Cardiac muscle cell (in vitro differentiated cells and primary cell): ENCODE measurements around the gene MACROD2. TPM values are rescaled to one million over a fixed set of nuclear protein-coding genes. Genes with fewer than 3 reads are reported as not detected.
"Not testable (repeated sequence)": the region's sequence is repeated elsewhere in the genome, so short reads cannot be mapped to it uniquely, and the experiment has no call there.

Experiments
- DNase-seq, 2 donors: peaks; one replicate each; pipeline versions ENCODE4 v3.0.0 to v3.0.0-alpha.2; 2010 to 2017; ENCODE audit warnings: low read depth in 1 of 2, low spot score in 1 of 2
- H3K27ac ChIP-seq: fragments of 200-600 bp; sonication (generic); 2 replicates; pipeline ENCODE4 v1.5.1; 2016
- H3K27me3 ChIP-seq: fragments of 200-600 bp; sonication (generic); 2 replicates; pipeline ENCODE4 v1.6.0; 2016; ENCODE audit warnings: control low read depth
- H3K36me3 ChIP-seq: fragments of 200-600 bp; sonication (generic); 2 replicates; pipeline ENCODE4 v1.5.1; 2016; ENCODE audit warnings: control low read depth
- H3K4me1 ChIP-seq: fragments of 200-600 bp; sonication (generic); 2 replicates; pipeline ENCODE4 v1.8.1; 2017; ENCODE audit warnings: low read depth, mild to moderate bottlenecking, mixed run types
- H3K4me3 ChIP-seq: fragments of 200-600 bp; sonication (generic); 2 replicates; pipeline ENCODE4 v1.5.1; 2016; ENCODE audit warnings: mild to moderate bottlenecking
- H3K9me3 ChIP-seq: fragments of 200-600 bp; sonication (generic); 2 replicates; pipeline ENCODE4 v1.5.1; 2017; ENCODE audit warnings: low read depth, mild to moderate bottlenecking, control low read depth
- polyA plus RNA-seq: library from polyadenylated mRNA; unstranded; fragments of >200 nt; fragmentation: Nextera tagmentation; extraction: Ambion mirVana; gene quantifications from 2 replicates; pipeline ENCODE4 v1.2.1, GENCODE V29; 2016
- total RNA-seq: library from RNA; depleted of rRNA; stranded (reverse); fragments of >200 nt; gene quantifications from 2 replicates; pipeline ENCODE4 v1.2.3, GENCODE V29; 2016
- TF ChIP-seq, protein P1 (sequence below): IDR thresholded peaks from 2 replicates; pipeline ENCODE4 v1.5.1; 2012; ENCODE audit warnings: low read depth, mild to moderate bottlenecking, low read length

MACROD2 gene
- total and polyA plus RNA-seq, 2 experiments from 2014 or later = 9.3 to 14.4 TPM

- H3K9me3 ChIP-seq = no peaks in the 10 kb centered on the region
- H3K36me3 ChIP-seq = no peaks in the 10 kb centered on the region
- no peak for DNase-seq
- peaks cover 6% of the 10 kb centered on the region for H3K4me1 ChIP-seq
- no peak overlapping the region for H3K4me3 ChIP-seq
- no peak overlapping the region for H3K27ac ChIP-seq
- H3K27me3 ChIP-seq = no peaks in the 10 kb centered on the region
- TF ChIP-seq, protein P1, sequence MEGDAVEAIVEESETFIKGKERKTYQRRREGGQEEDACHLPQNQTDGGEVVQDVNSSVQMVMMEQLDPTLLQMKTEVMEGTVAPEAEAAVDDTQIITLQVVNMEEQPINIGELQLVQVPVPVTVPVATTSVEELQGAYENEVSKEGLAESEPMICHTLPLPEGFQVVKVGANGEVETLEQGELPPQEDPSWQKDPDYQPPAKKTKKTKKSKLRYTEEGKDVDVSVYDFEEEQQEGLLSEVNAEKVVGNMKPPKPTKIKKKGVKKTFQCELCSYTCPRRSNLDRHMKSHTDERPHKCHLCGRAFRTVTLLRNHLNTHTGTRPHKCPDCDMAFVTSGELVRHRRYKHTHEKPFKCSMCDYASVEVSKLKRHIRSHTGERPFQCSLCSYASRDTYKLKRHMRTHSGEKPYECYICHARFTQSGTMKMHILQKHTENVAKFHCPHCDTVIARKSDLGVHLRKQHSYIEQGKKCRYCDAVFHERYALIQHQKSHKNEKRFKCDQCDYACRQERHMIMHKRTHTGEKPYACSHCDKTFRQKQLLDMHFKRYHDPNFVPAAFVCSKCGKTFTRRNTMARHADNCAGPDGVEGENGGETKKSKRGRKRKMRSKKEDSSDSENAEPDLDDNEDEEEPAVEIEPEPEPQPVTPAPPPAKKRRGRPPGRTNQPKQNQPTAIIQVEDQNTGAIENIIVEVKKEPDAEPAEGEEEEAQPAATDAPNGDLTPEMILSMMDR = no peak
Observed at GRCh38 chr20:15364781-15365180, 1369.5 kb downstream of the MACROD2 start.

- Histone ChIP-seq H3K4me1 (peaks cover 6% of the 10 kb centered on the region), H3K9me3 (no peaks in the 10 kb centered on the region), H3K27me3 (no peaks in the 10 kb centered on the region), H3K36me3 (no peaks in the 10 kb centered on the region), H3K27ac (no peak overlapping the region), H3K4me3 (no peak overlapping the region)
- no peak for DNase-seq
- TF ChIP-seq, protein P1 = no peak
Observed at GRCh38 chr20:15370370-15370769, 1375.1 kb downstream of the MACROD2 start.

- Histone ChIP-seq H3K27me3 (no peaks in the 10 kb centered on the region), H3K36me3 (no peaks in the 10 kb centered on the region), H3K4me1 (peaks cover under 1% of the 10 kb centered on the region), H3K27ac (no peak overlapping the region), H3K4me3 (no peak overlapping the region), H3K9me3 (no peaks in the 10 kb centered on the region)
- TF ChIP-seq, protein P1 = no peak
- no peak for DNase-seq
Observed at GRCh38 chr20:15374682-15375081, 1379.4 kb downstream of the MACROD2 start.

DNA sequence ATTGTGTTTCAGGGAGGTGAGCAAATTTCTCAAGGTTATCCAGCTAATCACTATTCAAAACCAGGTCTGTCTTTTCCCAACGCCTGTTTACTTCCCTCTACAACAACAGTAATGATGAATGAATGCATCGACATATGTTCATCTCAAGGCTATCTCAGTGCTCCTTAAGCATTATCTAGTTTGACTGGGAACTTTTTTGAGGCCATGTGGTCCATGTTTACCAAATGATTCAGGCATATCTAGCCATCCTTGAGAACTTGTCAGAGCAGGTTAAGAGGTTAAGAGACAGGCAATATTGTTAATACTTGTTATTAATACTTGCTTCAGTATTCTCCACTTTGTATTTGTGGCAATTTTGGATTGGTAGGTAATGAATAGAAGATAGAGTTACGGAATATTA lies 1380.5 kb downstream of the MACROD2 start:
- Histone ChIP-seq H3K36me3 (no peaks in the 10 kb centered on the region), H3K4me1 (no peaks in the 10 kb centered on the region), H3K4me3 (no peak overlapping the region), H3K27ac (no peak overlapping the region), H3K9me3 (no peaks in the 10 kb centered on the region), H3K27me3 (no peaks in the 10 kb centered on the region)
- TF ChIP-seq, protein P1 = no peak
- no peak for DNase-seq

DNA sequence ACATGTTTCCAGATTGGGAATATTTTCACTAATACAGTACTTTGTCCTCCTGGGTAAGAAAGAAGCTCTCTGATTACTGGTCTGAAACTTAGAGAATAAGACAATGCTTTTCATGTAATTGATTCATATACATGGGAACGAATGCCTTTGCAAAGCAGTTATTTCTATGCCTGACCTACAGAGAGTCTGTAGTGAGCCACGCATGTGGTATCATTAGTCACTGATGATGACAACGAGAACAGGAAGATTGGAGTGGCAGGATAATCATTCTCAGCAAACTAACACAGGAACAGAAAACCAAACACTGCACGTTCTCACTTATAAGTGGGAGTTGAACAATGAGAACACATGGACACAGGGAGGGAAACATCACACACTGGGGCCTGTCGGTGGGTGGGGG lies 1382.3 kb downstream of the MACROD2 start:
- not testable (repeated sequence) for H3K4me3 ChIP-seq, DNase-seq, H3K9me3 ChIP-seq, H3K27ac ChIP-seq, H3K4me1 ChIP-seq, H3K27me3 ChIP-seq, H3K36me3 ChIP-seq

- no peaks in the 10 kb centered on the region for H3K27me3 ChIP-seq
- TF ChIP-seq, protein P1 = no peak
- no peak overlapping the region for H3K4me3 ChIP-seq
- no peak for DNase-seq
- H3K4me1 ChIP-seq = no peaks in the 10 kb centered on the region
- H3K27ac ChIP-seq = no peak overlapping the region
- no peaks in the 10 kb centered on the region for H3K36me3 ChIP-seq
- H3K9me3 ChIP-seq = no peaks in the 10 kb centered on the region
Observed at GRCh38 chr20:15378151-15378550, 1382.8 kb downstream of the MACROD2 start.
